GM12801 (cell line): ENCODE measurements around the gene CTNNA1.

Experiments
- CTCF ChIP-seq: IDR thresholded peaks from one replicate; pipeline ENCODE4 v1.5.1; 2011; ENCODE audit warnings: control low read depth; ENCODE audit not compliant: insufficient read length; ENCODE audit errors: extremely low read depth

The CTNNA1 gene

GRCh38 chr5:138849439-138849838 lies 96.2 kb downstream of the CTNNA1 start:
- TF ChIP-seq CTCF = no peak

- no peak for TF ChIP-seq CTCF
These were observed 96.7 kb downstream of the CTNNA1 start for GRCh38 chr5:138849882-138850281.

GRCh38 chr5:138850865-138851435 lies 97.7 kb downstream of the CTNNA1 start:
- no peak for TF ChIP-seq CTCF

GRCh38 chr5:138853132-138853531 lies 99.9 kb downstream of the CTNNA1 start:
- TF ChIP-seq CTCF = no peak

DNA sequence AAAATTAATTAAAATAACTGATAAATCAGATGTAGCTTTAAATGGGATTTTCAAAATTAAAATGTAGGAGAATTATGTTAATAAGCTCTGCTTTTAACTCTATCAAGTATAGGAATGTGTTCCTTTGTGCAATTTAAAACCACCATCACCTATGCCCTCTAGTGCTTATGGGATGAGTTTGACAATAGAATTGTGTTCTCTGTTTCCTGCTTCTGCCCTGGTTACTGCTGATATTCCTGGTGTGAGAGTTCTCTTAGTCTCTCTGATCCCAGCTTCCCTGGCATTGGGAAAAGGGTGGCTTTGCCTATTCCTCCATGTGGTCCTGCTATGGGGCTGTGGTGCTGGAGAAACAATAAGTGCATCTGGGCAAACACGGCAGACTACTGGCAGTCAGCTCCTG lies 113.8 kb downstream of the CTNNA1 start:
- no peak for TF ChIP-seq CTCF

GRCh38 chr5:138869038-138869437 lies 115.8 kb downstream of the CTNNA1 start:
- TF ChIP-seq CTCF = no peak

- no peak for TF ChIP-seq CTCF
These were observed 116.7 kb downstream of the CTNNA1 start for GRCh38 chr5:138869763-138870500.
